Lung (tissue), 12 donors: Measurements from ENCODE around the gene CCDC102A. TPM values are rescaled to one million over a fixed set of nuclear protein-coding genes. Genes with fewer than 3 reads are reported as not detected.

ENCODE experiments used
- ATAC-seq: fragments of 200-7000 bp; cut with Tn5 transposase; one replicate; pipeline ENCODE4 v1.9.1; 2020; ENCODE audit warnings: moderate number of reproducible peaks; ENCODE audit not compliant: insufficient read depth, low FRiP score
- DNase-seq, 3 donors: peaks; one replicate each; pipeline ENCODE4 v3.0.0-alpha.2; 2013 to 2017
- H3K27ac ChIP-seq, 2 donors: one replicate each; pipeline ENCODE4 v1.5.1; 2013; ENCODE audit warnings: mild to moderate bottlenecking in 2 of 2, moderate library complexity in 2 of 2, control low read depth in 1 of 2, inconsistent platforms in 1 of 2, low read depth in 1 of 2, low read length in 1 of 2
- H3K27me3 ChIP-seq, 3 donors: one replicate each; pipeline ENCODE4 v1.5.1; 2013; ENCODE audit warnings: low read length in 2 of 3; ENCODE audit not compliant: control insufficient read depth in 3 of 3, insufficient read depth in 3 of 3
- H3K36me3 ChIP-seq, 4 donors: one replicate each; pipeline ENCODE4 v1.5.1; 2013; ENCODE audit warnings: low read length in 4 of 4, mild to moderate bottlenecking in 1 of 4, moderate library complexity in 1 of 4; ENCODE audit not compliant: control insufficient read depth in 4 of 4, insufficient read depth in 4 of 4
- H3K4me1 ChIP-seq, 5 donors: one replicate each; pipeline ENCODE4 v1.5.1; 2013; ENCODE audit warnings: low read length in 5 of 5, mild to moderate bottlenecking in 2 of 5, moderate library complexity in 1 of 5; ENCODE audit not compliant: control insufficient read depth in 5 of 5, insufficient read depth in 5 of 5
- H3K4me3 ChIP-seq: one replicate; pipeline ENCODE4 v1.5.1; 2013; ENCODE audit warnings: mild to moderate bottlenecking, control low read depth, moderate library complexity
- H3K9ac ChIP-seq, 2 donors: one replicate each; pipeline ENCODE4 v1.5.1; 2013; ENCODE audit warnings: low read length in 2 of 2, control low read depth in 1 of 2; ENCODE audit not compliant: insufficient read depth in 1 of 2
- H3K9me3 ChIP-seq, 4 donors: one replicate each; pipeline ENCODE4 v1.5.1; 2013; ENCODE audit warnings: low read length in 3 of 4, mild to moderate bottlenecking in 1 of 4, moderate library complexity in 1 of 4; ENCODE audit not compliant: control insufficient read depth in 4 of 4, insufficient read depth in 3 of 4
- CTCF ChIP-seq: IDR thresholded peaks from 2 replicates; pipeline ENCODE4 v1.5.1; 2012; ENCODE audit warnings: mild to moderate bottlenecking; ENCODE audit errors: control extremely low read depth, extremely low read depth
- WGBS, 2 donors: extraction: QIAGEN DNeasy Blood & Tissue Kit; methylation state at CpG; one replicate each; pipeline ENCODE4 v1.1.7; 2013; 5-methylcytosine and 5-hydroxymethylcytosine counted together
- polyA plus RNA-seq, 2 donors: library from polyadenylated mRNA; stranded (reverse); fragments of 200-250 nt; gene quantifications; one replicate each; pipeline ENCODE4 v1.2.1, GENCODE V29; 2013
- total RNA-seq, 2 donors: library from RNA; depleted of rRNA in 1 of 2; stranded (reverse); fragments of >200 nt in 1 of 2; gene quantifications; one replicate each; pipeline ENCODE4 v1.2.1, GENCODE V29; 2014 to 2021
- donor health status: control.
- donor health status: control.
- donor health status: Bipolar disorder and iron deficiency.
- donor health status: healthy.
- donor health status: DM: yes; HTN: yes; CAD: no.

CCDC102A gene
- total and polyA plus RNA-seq, 4 donors = 3.6 to 14.0 (median 6.9) TPM

- Histone ChIP-seq H3K36me3 (peaks cover 0 to 32% (median 16%) of the 10 kb centered on the region in 4 donors), H3K4me3 (no peak overlapping the region), H3K9ac (no peak overlapping the region), H3K9me3 (no peaks in the 10 kb centered on the region), H3K27me3 (no peaks in the 10 kb centered on the region), H3K4me1 (peaks cover 0 to 18% (median 5%) of the 10 kb centered on the region in 5 donors), H3K27ac (peak overlapping the region in 1 of 2 donors; percentile 34)
- ATAC-seq (no peak), DNase-seq (no peak)
- WGBS, 2 donors = 72 to 85% methylated on average over 23 of the region's 23 CpGs
- no peak for TF ChIP-seq CTCF
Observed at GRCh38 chr16:57514791-57515600, 21.4 kb downstream of the CCDC102A start.

- no peak for ATAC-seq
- H3K27ac ChIP-seq = peak overlapping the region in 1 of 2 donors; percentile 20
- no peak for TF ChIP-seq CTCF
Observed at GRCh38 chr16:57514371-57514770, 22.0 kb downstream of the CCDC102A start.

GRCh38 chr16:57513371-57514102, 22.8 kb downstream of the CCDC102A start:
- DNase-seq (peak; percentile 36 to 62 (median 50)), ATAC-seq (peak; percentile 50)
- WGBS, 2 donors = 59 to 78% methylated on average over 14 of the region's 14 CpGs
- TF ChIP-seq CTCF = no peak
- Histone ChIP-seq H3K27ac (no peak overlapping the region), H3K36me3 (peaks cover 0 to 30% (median 11%) of the 10 kb centered on the region in 4 donors), H3K4me1 (peaks cover 0 to 18% (median 5%) of the 10 kb centered on the region in 5 donors), H3K9me3 (no peaks in the 10 kb centered on the region), H3K27me3 (no peaks in the 10 kb centered on the region), H3K9ac (no peak overlapping the region), H3K4me3 (no peak overlapping the region)

More at GRCh38 chr16:57514371-57514770, 22.0 kb downstream of the CCDC102A start:
- 54 to 84% methylated on average over 4 of the region's 4 CpGs for WGBS, 2 donors
- Histone ChIP-seq H3K4me1 (peaks cover 0 to 18% (median 5%) of the 10 kb centered on the region in 5 donors), H3K9me3 (no peaks in the 10 kb centered on the region), H3K36me3 (peaks cover 0 to 32% (median 15%) of the 10 kb centered on the region in 4 donors), H3K9ac (no peak overlapping the region), H3K27me3 (no peaks in the 10 kb centered on the region), H3K4me3 (no peak overlapping the region)
- DNase-seq = no peak
